ENCODE results near the gene TM9SF4.

The TM9SF4 gene

GRCh38 chr20:32109392-32110172 lies at the start of gene TM9SF4:
TM9SF4 (plus strand) TSS chr20:32109714; CDS start chr20:32109741, 27 bp downstream.
- Mint-ChIP-seq H3K4me1 (ENCODE audit: low read depth) (peaks cover 36% of the 10 kb centered on the region), H3K4me3 (peak within 1 kb of the TSS; percentile 88), H3K27me3 (no peaks in the 10 kb centered on the region), H3K9me3 (no peaks in the 10 kb centered on the region), H3K27ac (peak within 1 kb of the TSS; percentile 100), H3K36me3 (ENCODE audit: low read depth) (peaks cover 35% of the 10 kb centered on the region)
- peak; percentile 96 for DNase-seq

- Mint-ChIP-seq H3K27me3 (peaks cover 30% of the 10 kb centered on the region), H3K4me1 (ENCODE audit: low read depth) (no peaks in the 10 kb centered on the region), H3K36me3 (ENCODE audit: low read depth) (no peaks in the 10 kb centered on the region), H3K9me3 (no peaks in the 10 kb centered on the region), H3K27ac (no peak overlapping the region), H3K4me3 (no peak overlapping the region)
- DNase-seq, result no peak
These were observed 46.7 kb upstream of the TM9SF4 start for GRCh38 chr20:32062776-32063170.

DNA sequence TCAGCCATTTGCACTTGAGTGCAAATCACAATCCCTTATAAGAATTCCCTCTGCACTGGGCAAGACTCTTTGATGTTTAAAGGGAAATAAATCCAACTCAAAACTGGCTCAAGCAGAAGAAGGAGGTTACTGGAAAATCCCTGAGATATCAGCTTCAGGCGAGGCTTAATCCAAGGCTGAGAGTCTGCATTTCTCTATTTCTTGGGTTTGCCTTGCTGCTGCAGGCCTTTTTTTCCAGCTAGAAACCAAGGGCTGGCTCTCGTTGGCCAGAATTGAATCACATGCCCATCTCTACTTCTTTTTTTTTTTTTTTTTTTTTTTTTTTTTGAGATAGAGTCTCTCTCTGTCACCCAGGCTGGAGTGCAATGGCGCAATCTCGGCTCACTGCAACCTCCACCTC lies 45.8 kb upstream of the TM9SF4 start:
- DNase-seq, result no peak
- Mint-ChIP-seq H3K36me3 (ENCODE audit: low read depth) (no peaks in the 10 kb centered on the region), H3K4me3 (no peak overlapping the region), H3K27ac (no peak overlapping the region), H3K9me3 (no peaks in the 10 kb centered on the region), H3K27me3 (peaks cover 30% of the 10 kb centered on the region), H3K4me1 (ENCODE audit: low read depth) (no peaks in the 10 kb centered on the region)

- DNase-seq, result no peak
- H3K9me3 Mint-ChIP-seq, result no peaks in the 10 kb centered on the region
- no peak overlapping the region for H3K27ac Mint-ChIP-seq
- H3K27me3 Mint-ChIP-seq, result peaks cover 22% of the 10 kb centered on the region
- no peaks in the 10 kb centered on the region for H3K4me1 Mint-ChIP-seq (ENCODE audit: low read depth)
- no peaks in the 10 kb centered on the region for H3K36me3 Mint-ChIP-seq (ENCODE audit: low read depth)
- no peak overlapping the region for H3K4me3 Mint-ChIP-seq
These were observed 44.8 kb upstream of the TM9SF4 start for GRCh38 chr20:32064667-32065066.

- Mint-ChIP-seq H3K36me3 (ENCODE audit: low read depth) (no peaks in the 10 kb centered on the region), H3K4me1 (ENCODE audit: low read depth) (no peaks in the 10 kb centered on the region), H3K27me3 (peaks cover 7% of the 10 kb centered on the region), H3K9me3 (no peaks in the 10 kb centered on the region), H3K27ac (no peak overlapping the region), H3K4me3 (no peak overlapping the region)
- no peak for DNase-seq
These were observed 42.2 kb upstream of the TM9SF4 start for GRCh38 chr20:32067234-32067821.

DNA sequence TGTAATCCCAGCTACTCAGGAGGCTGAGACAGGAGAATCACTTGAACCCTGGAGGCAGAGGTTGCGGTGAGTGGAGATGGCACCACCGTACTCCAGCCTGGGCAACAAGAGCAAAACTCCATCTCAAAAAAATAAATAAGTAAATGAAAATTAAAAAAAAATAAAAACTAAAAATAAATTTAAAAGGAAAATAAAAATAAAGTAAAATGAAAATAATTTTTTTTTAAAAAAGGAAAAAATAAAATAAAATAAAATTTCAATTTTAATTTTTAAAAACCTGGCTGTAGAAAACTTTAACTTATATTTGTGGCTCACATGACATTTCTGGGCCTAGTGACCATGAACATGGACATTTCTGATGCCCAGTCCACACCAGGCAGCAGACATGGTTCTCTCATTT lies 41.3 kb upstream of the TM9SF4 start:
- no peak overlapping the region for H3K4me3 Mint-ChIP-seq
- no peaks in the 10 kb centered on the region for H3K9me3 Mint-ChIP-seq
- H3K36me3 Mint-ChIP-seq (ENCODE audit: low read depth), result no peaks in the 10 kb centered on the region
- peaks cover 4% of the 10 kb centered on the region for H3K27me3 Mint-ChIP-seq
- H3K4me1 Mint-ChIP-seq (ENCODE audit: low read depth), result no peaks in the 10 kb centered on the region
- no peak for DNase-seq
- no peak overlapping the region for H3K27ac Mint-ChIP-seq

- no peaks in the 10 kb centered on the region for H3K36me3 Mint-ChIP-seq (ENCODE audit: low read depth)
- H3K27me3 Mint-ChIP-seq, result no peaks in the 10 kb centered on the region
- no peaks in the 10 kb centered on the region for H3K9me3 Mint-ChIP-seq
These were observed 39.8 kb upstream of the TM9SF4 start for GRCh38 chr20:32069711-32070110.

DNA sequence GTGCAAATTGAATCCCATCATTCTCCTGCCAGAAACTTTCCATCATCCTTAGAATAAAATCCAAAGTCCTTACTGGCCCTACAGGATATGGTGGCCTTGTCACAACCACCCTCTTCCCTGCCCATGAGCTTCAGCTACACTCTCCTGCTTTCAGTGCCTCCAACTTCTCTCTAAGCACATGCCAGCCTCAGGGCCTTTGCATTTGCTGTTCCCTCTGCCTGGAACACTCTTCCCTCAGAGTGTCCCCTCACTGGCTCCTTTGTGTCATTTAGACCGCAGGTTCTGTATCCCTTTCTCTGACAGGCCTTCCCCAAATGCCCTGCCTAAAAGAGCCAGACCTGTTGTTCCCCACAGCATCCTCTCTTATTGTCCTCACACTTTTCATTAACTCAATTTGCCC lies 39.2 kb upstream of the TM9SF4 start:
- DNase-seq, result no peak
- H3K4me1 Mint-ChIP-seq (ENCODE audit: low read depth), result no peaks in the 10 kb centered on the region
- no peaks in the 10 kb centered on the region for H3K27me3 Mint-ChIP-seq
- H3K27ac Mint-ChIP-seq, result no peak overlapping the region
- no peaks in the 10 kb centered on the region for H3K36me3 Mint-ChIP-seq (ENCODE audit: low read depth)
- no peaks in the 10 kb centered on the region for H3K9me3 Mint-ChIP-seq
- H3K4me3 Mint-ChIP-seq, result no peak overlapping the region

More at GRCh38 chr20:32069711-32070110, 39.8 kb upstream of the TM9SF4 start:
- Mint-ChIP-seq H3K27ac (no peak overlapping the region), H3K4me1 (ENCODE audit: low read depth) (no peaks in the 10 kb centered on the region), H3K4me3 (no peak overlapping the region)
- DNase-seq, result no peak

DNA sequence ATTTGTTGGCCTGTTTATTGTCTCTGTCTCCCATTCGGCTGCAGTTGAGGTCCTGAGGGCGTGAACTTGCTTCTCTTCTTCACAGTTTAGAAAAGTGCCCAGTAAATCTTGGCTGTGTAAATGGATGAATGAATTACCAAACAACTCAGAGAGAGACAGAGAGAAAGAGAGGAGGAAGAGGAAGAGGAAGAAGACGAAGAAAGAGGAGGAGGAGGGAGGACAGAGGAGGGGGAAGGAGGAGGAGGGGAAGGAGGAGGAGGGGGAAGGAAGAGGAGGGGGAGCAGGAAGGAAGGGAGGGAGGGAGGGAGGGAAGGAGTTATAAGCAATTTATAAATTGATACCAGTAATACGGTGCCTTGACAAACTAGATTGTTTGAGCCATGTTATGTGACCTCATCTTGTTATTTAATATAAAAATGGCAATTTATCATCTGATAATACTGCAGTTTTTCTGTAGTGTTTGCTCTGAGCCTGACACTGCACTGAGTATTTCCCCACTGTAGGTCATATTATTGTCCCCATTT lies 38.8 kb upstream of the TM9SF4 start:
- H3K9me3 Mint-ChIP-seq, result no peaks in the 10 kb centered on the region
- no peaks in the 10 kb centered on the region for H3K4me1 Mint-ChIP-seq (ENCODE audit: low read depth)
- no peak for DNase-seq
- no peak overlapping the region for H3K4me3 Mint-ChIP-seq
- H3K27me3 Mint-ChIP-seq, result no peaks in the 10 kb centered on the region
- H3K36me3 Mint-ChIP-seq (ENCODE audit: low read depth), result no peaks in the 10 kb centered on the region
- no peak overlapping the region for H3K27ac Mint-ChIP-seq

- no peaks in the 10 kb centered on the region for H3K9me3 Mint-ChIP-seq
- H3K36me3 Mint-ChIP-seq (ENCODE audit: low read depth), result no peaks in the 10 kb centered on the region
- DNase-seq, result no peak
- H3K4me1 Mint-ChIP-seq (ENCODE audit: low read depth), result no peaks in the 10 kb centered on the region
- peaks cover 4% of the 10 kb centered on the region for H3K27me3 Mint-ChIP-seq
- no peak overlapping the region for H3K4me3 Mint-ChIP-seq
- no peak overlapping the region for H3K27ac Mint-ChIP-seq
These were observed 37.9 kb upstream of the TM9SF4 start for GRCh38 chr20:32071395-32072167.

- Mint-ChIP-seq H3K9me3 (no peaks in the 10 kb centered on the region), H3K4me3 (no peak overlapping the region), H3K27ac (no peak overlapping the region), H3K36me3 (ENCODE audit: low read depth) (no peaks in the 10 kb centered on the region), H3K4me1 (ENCODE audit: low read depth) (no peaks in the 10 kb centered on the region), H3K27me3 (peaks cover 7% of the 10 kb centered on the region)
- DNase-seq, result no peak
These were observed 37.3 kb upstream of the TM9SF4 start for GRCh38 chr20:32072168-32072750.

DNA sequence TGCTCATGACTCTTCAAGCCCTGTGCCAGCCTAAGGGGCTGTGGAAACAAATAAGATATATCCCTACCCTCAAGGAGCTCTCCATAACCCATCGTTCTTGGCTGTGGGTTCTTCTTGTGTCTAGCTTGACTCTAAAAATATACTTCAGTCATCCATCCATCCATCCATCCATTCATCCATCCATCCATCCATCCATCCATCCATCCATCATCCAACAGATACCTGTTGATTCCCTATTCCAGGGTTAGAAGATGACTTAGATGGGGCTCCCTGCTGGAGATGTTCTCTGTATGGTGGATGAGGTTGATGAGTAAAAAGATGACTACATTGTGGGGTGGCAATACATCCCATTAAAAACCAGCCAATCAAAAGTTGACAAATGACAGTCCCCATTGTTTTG lies 34.0 kb upstream of the TM9SF4 start:
- no peaks in the 10 kb centered on the region for H3K36me3 Mint-ChIP-seq (ENCODE audit: low read depth)
- H3K4me1 Mint-ChIP-seq (ENCODE audit: low read depth), result no peaks in the 10 kb centered on the region
- peaks cover 16% of the 10 kb centered on the region for H3K27me3 Mint-ChIP-seq
- H3K4me3 Mint-ChIP-seq, result no peak overlapping the region
- no peak overlapping the region for H3K27ac Mint-ChIP-seq
- no peak for DNase-seq
- no peaks in the 10 kb centered on the region for H3K9me3 Mint-ChIP-seq

DNA sequence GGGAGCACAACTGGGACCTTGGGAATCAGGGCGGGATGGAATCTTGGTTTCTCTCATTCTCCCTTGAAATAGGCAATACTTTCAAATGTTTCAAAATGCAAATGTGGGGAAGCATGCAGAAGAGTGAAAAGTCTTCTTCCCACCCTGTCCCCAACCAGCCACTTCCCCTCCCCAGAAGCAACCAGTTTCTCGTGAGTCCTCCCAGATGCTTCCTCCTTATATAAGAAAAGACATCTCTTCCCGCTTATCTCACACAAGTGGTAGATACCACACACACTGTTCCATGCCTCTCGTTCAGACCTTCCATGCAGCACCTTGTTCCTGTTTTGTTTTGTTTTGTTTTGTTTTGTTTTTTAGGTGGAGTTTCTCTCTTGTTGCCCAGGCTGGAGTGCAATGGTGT lies 32.3 kb upstream of the TM9SF4 start:
- no peak overlapping the region for H3K4me3 Mint-ChIP-seq

DNA sequence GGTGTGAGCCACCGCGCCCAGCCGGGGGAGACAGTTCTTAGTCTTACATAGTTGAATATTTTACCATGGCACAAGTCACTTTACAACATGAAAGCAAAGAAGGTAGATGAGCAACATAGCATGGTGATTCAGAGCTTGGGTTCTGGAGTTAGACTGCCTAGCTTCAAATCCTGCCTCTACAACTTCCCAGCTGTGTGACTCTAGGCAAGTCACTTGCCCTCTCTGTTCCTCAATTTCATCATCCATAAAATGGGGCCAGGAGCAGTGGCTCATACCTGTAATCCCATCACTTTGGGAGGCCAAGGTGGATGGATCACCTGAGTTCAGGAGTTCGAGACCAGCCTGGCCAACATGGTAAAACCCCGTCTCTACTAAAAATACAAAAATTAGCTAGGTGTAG lies 31.2 kb upstream of the TM9SF4 start:
- H3K4me3 Mint-ChIP-seq, result no peak overlapping the region
- no peak overlapping the region for H3K27ac Mint-ChIP-seq
- H3K9me3 Mint-ChIP-seq, result no peaks in the 10 kb centered on the region
- H3K27me3 Mint-ChIP-seq, result peaks cover 35% of the 10 kb centered on the region
- H3K4me1 Mint-ChIP-seq (ENCODE audit: low read depth), result no peaks in the 10 kb centered on the region
- no peaks in the 10 kb centered on the region for H3K36me3 Mint-ChIP-seq (ENCODE audit: low read depth)
- DNase-seq, result no peak

More for the DNA sequence above, 32.3 kb upstream of the TM9SF4 start:
- Mint-ChIP-seq H3K9me3 (no peaks in the 10 kb centered on the region), H3K27ac (no peak overlapping the region), H3K36me3 (ENCODE audit: low read depth) (no peaks in the 10 kb centered on the region), H3K4me1 (ENCODE audit: low read depth) (no peaks in the 10 kb centered on the region), H3K27me3 (peaks cover 26% of the 10 kb centered on the region)
- no peak for DNase-seq

All from activated T-cell treated with anti-CD3 and anti-CD28 coated beads, Interleukin-2, amount 50 U/mL, for 24 hours (primary cell).